NCI-H2196 (cell line): Measurements from ENCODE around the gene IPCEF1.

Experiments used
- DNase-seq: peaks from one replicate; lab custom pipeline; 2025; ENCODE audit not compliant: unreplicated experiment; lab: John Stamatoyannopoulos, UW

Gene IPCEF1

DNA sequence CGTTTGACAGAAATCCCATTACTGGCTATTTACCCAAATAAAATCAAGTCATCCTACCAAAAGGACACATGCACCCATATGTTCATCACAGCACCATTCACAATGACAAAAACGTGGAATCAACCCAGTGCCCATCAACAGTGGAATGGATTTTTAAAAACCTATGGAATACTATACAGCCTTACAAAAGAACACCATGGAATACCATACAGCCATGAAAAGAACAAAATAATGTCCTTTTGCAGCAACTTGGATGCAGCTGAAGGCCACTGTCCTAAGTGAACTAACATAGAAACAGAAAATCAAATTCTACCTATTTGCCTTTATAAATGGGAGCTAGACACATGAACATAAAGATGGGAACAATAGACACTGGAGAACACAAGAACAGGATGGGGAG lies 17.4 kb upstream of the IPCEF1 start:
- DNase-seq: no peak

DNA sequence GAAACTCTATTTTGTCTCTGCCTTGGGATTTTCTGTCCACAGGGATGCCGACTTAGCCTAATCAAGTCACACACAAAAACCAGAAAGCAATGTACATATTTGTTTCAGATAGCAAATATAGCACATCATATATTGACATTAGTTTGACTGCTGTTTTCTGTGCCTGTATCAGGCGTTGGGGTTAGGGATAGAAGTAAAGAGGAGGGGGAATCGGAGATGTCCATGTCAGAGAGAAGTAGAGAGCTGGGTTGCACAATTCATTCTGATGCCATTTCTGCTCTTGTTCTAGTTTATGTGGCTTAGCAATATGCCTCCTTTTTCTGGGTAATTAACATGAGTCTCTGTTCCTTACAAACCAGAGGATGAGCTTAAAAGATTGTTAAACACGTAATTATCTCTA lies 14.7 kb upstream of the IPCEF1 start:
- no peak for DNase-seq

DNA sequence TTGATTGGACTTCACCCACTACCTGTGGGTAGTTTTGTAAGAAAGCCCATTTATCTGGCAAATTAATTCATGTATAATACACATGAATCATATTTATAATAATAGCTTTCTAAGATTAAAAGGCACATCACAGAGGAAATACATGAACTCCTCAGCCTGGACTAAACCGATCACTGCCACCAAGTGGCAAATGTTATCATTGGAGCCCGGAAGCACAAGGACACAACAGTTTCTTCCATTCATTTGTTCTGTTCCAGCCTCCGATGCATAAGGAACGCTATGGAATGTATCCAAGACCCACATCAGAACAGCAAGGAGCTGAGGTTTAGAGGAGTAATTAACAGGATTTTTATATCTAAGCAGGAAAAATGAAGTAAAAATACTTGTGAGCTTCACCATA lies 13.9 kb upstream of the IPCEF1 start:
- DNase-seq: peak; percentile 6

DNA sequence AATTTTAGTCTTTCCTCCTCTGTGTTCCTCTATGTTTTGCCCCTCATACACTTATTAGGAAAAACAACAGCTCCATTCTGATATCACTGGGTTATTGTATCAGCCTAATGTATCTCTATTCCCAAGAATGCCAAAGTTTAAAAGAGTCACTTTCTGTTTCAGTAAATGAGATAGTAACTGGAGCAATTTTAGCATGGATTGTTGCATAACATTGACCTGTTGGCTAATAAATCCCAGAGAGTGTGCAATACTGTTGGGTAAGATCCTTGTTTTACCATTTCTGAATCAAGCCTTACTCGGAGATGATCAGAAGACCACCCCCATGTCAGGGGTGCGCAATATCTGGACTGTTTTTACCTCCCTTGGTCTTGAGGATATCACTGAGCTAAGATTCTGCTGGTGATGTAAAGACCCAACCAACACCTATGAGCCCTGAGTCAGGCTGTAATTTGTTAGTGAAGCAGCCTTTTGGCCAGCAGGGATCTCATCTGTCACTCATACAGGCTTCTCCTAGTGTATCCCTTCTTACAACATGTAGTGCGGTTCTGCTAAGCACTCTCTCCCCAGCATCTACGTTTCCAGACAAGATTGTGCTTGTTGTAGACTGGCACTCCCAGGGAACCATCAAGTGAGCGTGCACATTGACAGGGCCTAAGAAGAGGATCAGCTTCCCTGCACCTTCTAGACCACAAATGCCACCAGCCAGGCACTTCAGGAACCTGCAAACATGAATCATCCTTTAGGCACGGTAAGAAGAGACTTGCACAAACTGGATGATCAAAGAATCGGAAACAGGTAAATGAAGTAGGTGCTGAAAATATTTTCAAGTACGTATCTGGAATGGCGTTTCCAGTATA lies 11.5 kb upstream of the IPCEF1 start:
- no peak for DNase-seq

DNA sequence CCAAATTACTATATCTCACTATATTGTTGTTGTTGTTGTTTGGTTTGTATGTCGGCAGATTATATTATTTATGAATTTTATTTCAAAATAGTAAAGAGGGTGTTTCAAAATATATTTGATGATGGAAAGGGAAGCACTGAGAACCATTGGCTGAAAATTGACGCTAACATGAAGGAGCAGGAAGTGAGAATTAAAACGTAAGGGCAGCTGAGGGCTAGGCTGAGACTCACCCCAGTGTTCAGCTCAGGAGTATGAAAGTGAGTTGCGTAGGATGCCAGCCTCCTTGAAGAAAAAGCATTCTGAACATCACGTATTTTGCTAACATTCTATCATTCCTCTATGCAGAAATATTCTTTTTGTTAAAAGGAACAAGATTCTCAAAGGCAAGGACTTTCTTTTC lies 10.7 kb upstream of the IPCEF1 start:
- DNase-seq: no peak

DNA sequence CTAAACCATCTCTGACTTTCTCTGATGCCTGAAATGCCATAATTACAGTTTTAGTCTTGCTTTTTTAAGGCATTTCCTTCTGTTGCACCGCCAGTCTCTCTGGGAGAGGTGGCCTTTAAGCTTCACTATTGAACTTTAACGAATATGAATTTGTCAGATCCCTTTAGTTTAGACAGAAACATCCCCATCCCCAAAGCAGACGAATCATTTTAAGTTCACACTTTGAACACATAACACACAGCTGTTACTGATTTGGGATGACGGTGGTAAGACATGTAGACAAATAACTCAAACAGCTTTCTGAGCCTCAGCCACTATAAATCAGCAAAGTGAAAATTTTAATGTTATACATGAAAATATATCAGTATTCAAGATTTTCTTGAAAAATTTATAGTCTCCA lies 7.2 kb upstream of the IPCEF1 start:
- no peak for DNase-seq

DNA sequence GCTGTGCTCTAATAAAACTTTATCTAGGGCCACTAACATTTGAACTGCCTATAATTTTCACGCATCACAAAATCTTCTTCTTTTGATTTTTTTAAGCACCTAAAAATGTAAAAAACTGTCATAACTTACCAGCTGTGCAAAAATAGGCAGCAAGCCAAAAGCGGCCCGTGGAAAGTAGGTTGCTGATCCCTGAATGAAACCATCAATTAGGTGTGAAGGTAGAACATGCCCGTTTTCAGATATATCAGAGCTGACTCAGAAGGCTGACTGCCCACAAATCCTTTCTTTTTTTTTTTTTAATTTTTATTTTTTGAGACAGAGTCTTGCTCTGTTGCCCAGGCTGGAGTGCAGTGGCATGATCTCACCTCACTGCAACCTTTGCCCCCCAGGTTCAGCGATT lies 4.9 kb upstream of the IPCEF1 start:
- no peak for DNase-seq

DNA sequence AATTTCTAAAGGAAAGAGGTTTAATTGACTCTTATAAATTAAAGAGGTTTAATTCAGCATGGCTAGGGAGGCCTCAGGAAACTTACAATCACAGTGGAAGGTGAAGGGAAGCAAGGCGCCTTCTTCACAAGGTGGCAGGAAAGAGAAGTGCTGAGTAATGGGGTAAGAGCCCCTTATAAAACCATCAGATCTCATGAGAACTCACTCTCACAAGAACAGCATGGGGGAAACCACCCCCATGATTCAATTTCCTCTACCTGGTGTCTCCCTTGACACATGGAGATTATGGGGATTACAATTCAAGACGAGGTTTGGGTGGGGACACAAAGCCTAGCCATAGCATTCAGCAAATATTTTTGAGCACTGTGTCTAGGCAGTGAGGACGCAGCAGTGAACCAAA lies 3.9 kb upstream of the IPCEF1 start:
- DNase-seq: no peak

DNA sequence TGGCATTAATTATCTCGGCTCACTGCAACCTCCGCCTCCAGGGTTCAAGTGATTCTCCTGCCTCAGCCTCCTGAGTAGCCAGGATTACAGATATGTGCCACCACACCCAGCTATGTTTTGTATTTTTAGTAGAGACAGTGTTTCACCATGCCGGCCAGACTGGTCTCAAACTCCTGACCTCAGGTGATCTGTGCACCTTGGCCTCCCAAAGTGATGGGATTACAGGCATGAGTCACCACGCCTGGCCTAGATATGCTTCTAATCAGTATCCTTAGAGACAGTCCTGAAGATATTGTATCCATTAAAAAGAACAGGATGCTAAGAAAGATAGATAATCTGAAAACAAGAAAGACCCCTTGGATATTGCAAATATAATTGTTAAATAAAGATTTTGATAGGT lies 3.1 kb upstream of the IPCEF1 start:
- DNase-seq: no peak

DNA sequence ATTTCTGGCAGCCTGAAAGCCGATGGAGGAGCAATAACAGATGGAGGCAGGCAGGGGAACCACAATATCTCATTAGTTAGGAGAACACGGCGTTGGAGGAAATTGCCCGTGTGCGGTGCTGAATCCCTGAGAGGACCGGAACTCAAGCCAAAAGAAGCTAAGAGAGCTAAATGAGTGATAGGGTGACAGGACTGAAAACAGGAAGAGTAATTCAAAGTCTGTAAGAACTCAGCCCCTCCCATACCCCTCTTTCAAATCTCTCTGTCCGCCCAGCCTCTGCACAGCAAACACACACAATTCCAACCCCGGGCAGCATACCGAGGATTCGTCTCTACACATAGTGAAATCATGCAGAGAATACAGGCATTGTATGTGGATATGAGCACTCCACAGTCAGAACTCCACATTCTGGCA lies 2.6 kb upstream of the IPCEF1 start:
- DNase-seq: no peak

DNA sequence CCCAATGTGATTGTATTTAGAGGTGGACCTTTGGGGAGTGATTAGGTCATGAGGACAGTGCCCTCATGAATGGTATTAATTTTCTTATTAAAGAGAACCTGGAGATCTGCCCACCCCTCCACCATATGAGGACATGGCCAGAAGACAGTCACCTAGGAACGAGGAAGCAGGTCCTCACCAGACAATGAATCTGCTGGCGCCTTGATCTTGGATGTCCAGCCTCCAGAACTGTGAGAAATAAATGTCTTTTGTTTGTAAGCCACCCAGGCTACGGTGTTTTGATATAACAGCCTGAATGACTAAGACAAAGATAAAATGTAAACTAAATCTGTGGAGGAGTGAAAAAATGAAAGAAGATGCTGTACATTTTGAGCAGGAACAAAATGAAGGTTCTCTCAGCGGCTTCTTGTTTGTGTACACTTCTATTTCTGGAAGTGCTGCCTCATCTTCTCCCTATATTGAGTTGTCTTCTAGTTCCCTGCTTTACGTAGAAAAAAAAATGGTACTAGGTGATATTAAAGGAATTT lies 1.5 kb upstream of the IPCEF1 start:
- DNase-seq: no peak

DNA sequence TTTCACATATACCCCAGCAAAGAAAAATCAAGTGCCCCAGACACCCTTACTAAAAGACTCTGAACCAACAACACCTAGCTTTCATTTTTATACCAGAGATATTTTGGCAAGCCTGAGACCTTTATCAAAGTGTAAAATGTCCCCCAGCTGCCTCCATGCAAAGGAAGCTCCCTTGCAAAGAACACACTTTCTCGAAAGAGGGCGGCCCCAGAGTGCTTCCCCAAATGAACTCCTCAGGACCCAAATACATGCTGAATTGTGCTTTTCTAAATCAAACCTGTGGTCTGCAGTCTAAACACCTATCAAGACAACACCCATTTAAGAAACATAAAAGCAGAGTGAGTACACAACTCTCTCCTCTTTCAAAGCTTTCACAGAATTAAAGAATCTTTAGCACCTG lies 490 bp downstream of the IPCEF1 start:
- DNase-seq: no peak

DNA sequence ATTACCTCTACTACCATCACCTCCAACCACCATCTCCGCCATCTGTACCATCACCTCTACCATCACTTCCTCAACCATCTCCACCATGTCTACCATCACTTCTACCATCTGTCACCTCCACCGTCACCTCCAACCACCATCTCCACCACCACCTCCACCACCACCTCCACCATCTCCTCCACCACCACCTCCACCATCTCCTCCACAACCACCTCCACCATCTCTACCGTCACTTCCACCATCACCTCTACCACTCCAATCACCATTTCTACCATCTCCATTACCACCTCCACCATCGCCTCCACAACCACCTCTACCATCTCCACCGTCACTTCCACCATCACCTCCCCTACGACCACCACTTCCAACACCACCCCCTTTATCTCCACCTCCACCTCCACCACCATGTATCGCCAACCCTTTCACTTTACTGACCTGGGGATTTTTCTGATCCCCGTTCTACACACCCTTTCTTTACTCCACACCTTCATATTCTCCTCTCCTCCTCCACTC lies 2.3 kb downstream of the IPCEF1 start:
- no peak for DNase-seq

DNA sequence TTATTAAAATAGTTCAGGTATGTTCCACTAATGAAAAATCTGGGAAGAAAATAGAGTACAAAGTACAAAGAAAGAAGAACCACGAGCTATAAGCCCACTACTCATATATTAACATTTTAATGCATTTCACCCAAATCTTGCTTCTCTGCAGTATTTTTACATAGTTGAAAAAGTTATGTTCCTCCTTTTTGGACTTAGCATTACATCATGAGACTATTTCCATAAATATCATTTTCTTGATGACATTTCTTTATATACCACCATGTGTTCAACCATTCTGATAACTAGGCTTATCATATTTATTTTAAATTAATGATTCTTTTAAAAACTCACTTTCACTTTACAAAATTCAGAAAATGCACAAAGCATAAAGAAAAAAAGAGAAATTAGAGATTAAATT lies 3.0 kb downstream of the IPCEF1 start:
- DNase-seq: no peak

DNA sequence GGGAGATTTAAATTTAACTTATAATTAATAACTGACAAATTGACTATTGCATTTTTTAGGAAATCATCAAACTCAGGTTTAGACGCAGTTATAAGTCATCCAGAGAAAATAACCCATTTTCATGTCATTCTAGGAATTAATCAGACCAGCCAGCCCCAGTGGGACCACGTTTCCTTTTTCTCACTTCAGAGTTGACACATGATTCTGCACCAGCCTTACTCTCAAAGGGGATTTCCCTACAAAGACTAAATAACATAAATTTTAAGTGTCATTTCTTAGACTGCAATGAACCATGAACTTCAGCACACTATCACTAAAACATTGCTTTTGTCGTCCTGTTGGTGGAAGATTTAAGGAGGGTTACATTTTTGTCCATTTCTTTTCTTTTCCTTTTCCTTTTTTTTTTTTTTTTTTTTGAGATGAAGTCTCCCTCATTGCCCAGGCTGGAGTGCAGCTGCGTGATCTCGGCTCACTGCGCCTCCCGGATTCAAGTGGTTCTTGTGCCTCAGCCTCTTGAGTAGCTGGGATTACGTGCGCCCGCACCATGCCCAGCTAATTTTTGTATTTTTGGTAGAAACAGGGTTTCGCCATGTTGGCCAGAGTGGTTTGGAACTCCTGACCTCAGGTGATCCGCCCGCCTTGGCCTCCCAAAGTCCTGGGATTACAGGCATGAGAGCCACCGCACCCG lies 3.6 kb downstream of the IPCEF1 start:
- DNase-seq: no peak

DNA sequence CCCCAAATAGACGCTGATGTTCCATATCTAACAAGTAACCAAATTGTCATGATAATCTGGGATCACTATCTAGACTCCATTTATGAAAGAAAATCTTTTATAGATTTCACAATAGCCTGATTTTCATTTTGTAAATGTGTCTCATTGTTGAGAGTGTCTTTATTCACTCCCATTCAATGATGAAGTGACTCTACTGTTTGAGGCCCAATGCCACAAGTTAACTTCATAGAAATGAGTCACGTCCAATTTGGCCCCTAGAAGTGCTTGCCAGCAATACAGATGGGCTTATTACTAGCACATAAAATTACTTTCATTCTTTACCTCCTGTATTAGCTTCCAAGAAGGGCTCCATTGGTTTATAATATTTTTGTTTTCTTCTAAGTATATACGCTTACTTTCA lies 6.3 kb downstream of the IPCEF1 start:
- DNase-seq: no peak

DNA sequence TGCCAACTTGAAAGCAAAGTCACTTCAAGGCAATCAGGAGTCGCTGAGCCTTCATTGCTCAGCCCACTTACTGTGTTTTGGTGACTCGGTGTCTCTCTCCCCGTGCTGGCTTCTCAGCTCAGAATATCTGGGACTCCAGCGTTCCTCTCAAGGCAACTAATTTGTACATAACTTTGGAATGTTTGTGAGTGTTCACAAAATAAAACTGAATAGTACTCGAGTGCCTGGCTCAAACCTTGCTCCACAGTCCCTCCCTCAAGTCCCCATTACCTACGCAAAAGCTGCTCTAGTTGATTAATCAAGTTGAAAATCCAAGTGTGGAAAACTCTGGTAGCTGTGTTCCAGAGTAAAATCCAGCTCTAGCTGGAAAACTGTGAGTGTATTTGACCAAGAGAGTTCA lies 8.6 kb downstream of the IPCEF1 start:
- DNase-seq: no peak

DNA sequence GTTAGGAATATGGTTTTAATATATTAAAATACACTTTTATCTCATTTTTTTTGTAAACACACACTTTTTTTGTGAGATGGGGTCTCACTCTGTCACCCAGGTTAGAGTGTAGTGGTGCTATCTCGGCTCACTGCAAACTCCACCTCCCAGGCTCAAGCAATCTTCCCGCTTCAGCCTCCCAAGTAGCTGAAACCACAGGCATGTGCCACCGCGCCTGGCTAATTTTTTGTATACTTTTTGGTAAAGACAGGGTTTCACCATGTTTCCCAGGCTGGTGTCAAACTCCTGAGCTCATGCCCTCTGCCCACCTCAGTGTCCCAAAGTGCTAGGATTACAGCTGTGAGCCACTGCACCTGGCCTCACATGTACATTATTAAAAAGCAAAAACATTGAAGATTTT lies 10.8 kb downstream of the IPCEF1 start:
- DNase-seq: no peak

DNA sequence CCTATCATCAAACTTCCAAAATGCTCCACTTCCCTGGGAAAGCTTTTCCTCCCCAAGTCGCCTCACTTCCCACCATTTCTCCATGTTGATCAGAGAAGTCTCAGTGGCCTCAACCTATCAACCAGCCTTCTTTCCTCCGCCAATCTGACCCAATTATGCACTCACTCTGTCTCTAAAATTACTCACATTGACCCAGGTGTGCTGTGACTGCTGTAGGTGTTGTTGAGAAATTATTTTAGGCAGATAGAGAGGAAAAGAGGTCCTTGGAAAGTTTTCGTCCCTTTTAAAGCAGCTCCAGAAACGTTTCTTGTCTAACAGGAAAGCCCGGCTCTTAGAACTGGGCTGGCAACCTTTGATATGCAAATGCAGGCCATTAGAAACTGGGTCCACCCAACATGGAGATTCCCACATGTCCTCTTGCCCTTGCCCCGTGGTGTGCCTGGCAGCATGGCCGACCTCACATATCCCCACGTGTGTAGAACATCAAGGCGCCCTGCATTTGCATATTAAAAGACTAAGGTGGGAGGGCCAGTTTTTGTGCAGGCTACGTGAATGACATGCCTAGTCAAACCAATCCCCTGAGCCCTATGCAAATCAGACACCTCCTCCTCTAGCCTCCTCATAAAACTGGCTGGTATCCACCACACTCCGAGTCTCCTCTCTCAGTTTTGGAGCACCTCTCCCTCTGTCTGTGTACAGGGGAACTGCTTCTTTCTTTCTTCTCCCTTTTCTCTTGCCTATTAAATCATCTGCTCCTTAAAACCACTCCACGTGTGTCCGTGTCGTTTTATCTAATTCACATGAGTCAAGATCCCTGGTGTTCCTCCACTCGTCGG lies 12.9 kb downstream of the IPCEF1 start:
- DNase-seq: peak; percentile 87

DNA sequence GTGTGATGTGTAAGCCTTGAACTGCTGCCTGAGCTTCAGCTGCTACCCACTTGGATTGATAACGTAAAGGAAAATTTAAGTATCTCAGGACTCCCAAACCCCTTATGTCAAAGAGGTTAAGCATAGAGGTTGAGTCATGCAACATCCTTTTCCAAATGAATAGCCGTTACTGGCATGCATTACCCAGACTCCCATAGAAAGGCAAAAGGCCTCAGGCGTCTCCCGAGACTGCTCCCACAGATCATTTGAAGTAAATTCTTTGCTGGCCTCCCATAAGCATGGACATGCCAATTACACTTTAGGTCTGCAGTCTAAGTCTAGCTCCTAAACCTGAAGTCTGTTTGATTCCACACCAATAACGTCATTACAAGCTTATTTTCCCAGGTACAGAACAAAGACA lies 14.7 kb downstream of the IPCEF1 start:
- DNase-seq: no peak

DNA sequence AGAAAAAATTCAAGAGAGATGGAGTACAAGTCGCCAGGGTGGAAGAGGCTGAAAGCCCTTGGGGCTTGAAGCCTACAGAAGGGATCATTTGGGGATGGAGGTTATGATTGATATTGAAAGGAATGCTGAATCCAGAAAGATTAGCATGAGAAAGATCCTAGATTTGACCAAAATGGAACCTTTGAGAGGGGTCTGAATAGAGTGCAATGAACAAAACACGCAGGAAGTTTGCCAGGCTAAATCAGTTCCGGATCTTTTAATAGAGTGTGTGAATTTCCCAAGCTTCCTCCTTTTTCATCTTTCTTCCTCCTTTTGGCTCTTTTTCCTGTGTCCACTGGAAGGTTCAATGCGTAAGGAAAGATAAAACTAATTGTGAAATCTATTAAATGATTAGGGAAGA lies 15.3 kb downstream of the IPCEF1 start:
- DNase-seq: no peak
